HG03457 (cell line): ENCODE measurements around the gene PRAME.
"Not testable (repeated sequence)": the region's sequence is repeated elsewhere in the genome, so short reads cannot be mapped to it uniquely, and the experiment has no call there.

Source experiments
- ATAC-seq: cut with Tn5 transposase; IDR thresholded peaks from one replicate; pipeline ENCODE4 v1.9.1; 2021; ENCODE audit warnings: moderate number of reproducible peaks; ENCODE audit not compliant: unreplicated experiment

The PRAME gene

GRCh38 chr22:22526125-22526912 lies 32.7 kb downstream of the PRAME start:
- no peak for ATAC-seq

GRCh38 chr22:22523494-22523893 lies 35.6 kb downstream of the PRAME start:
- no peak for ATAC-seq

- no peak for ATAC-seq
Observed at GRCh38 chr22:22521631-22522030, 37.4 kb downstream of the PRAME start.

- ATAC-seq, result no peak
Observed at GRCh38 chr22:22520667-22521602, 38.1 kb downstream of the PRAME start.

- no peak for ATAC-seq
Observed at GRCh38 chr22:22520020-22520656, 38.9 kb downstream of the PRAME start, which contains the start of gene ZNF280A. TSS of gene ZNF280A (minus strand) at chr22:22520270. CDS start at chr22:22515630, 4,640 bp downstream.

GRCh38 chr22:22519591-22519990 lies 39.5 kb downstream of the PRAME start:
- no peak for ATAC-seq

- ATAC-seq, result no peak
Observed at GRCh38 chr22:22516992-22517391, 42.1 kb downstream of the PRAME start.

GRCh38 chr22:22515890-22516289 lies 43.2 kb downstream of the PRAME start:
- no peak for ATAC-seq

GRCh38 chr22:22514431-22514830 lies 44.6 kb downstream of the PRAME start:
- not testable (repeated sequence) for ATAC-seq

GRCh38 chr22:22513619-22514018 lies 45.4 kb downstream of the PRAME start:
- no peak for ATAC-seq

GRCh38 chr22:22512951-22513350 lies 46.1 kb downstream of the PRAME start:
- no peak for ATAC-seq

- ATAC-seq, result not testable (repeated sequence)
Observed at GRCh38 chr22:22510833-22511232, 48.2 kb downstream of the PRAME start.

- ATAC-seq, result not testable (repeated sequence)
Observed at GRCh38 chr22:22509912-22510311, 49.2 kb downstream of the PRAME start.

- ATAC-seq, result peak; percentile 81
Observed at GRCh38 chr22:22508274-22509176, 50.5 kb downstream of the PRAME start, which contains the start of gene ZNF280B. TSS of gene ZNF280B (minus strand) at chr22:22508742. CDS start at chr22:22489398, 19,344 bp downstream.

GRCh38 chr22:22507743-22508273 lies 51.3 kb downstream of the PRAME start:
- no peak for ATAC-seq

- ATAC-seq, result no peak
Observed at GRCh38 chr22:22506736-22507135, 52.3 kb downstream of the PRAME start.

- ATAC-seq, result no peak
Observed at GRCh38 chr22:22498267-22498666, 60.8 kb downstream of the PRAME start.
